ENCODE data around the gene RAD51B.

RAD51B gene

GRCh38 chr14:68373847-68374444, 554.4 kb downstream of the RAD51B start:
- DNase-seq: no peak

- no peak for DNase-seq
Measured at GRCh38 chr14:68374682-68375081, 555.1 kb downstream of the RAD51B start.

DNA sequence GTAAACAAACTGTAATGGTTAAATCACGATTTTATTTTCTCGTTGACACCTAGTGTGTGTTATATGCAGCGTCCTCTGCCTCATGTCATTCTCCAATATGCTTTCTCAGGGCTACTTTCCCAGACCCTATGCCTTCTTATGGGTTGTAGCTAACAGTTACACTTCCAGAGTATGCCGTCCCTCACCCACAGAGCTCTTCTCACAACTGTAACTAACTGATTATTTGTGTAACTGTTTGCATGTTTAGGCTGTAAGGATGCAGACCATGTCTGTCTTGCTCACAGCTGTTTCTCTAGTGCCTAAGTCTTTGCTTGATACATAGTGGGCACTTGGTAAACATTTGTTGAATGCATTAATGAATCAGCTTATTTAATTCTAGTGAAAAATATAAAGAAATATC, 555.8 kb downstream of the RAD51B start:
- DNase-seq: no peak

- DNase-seq: no peak
Measured at GRCh38 chr14:68376067-68376779, 556.6 kb downstream of the RAD51B start.

- no peak for DNase-seq
Measured at GRCh38 chr14:68377006-68377405, 557.4 kb downstream of the RAD51B start.

DNA sequence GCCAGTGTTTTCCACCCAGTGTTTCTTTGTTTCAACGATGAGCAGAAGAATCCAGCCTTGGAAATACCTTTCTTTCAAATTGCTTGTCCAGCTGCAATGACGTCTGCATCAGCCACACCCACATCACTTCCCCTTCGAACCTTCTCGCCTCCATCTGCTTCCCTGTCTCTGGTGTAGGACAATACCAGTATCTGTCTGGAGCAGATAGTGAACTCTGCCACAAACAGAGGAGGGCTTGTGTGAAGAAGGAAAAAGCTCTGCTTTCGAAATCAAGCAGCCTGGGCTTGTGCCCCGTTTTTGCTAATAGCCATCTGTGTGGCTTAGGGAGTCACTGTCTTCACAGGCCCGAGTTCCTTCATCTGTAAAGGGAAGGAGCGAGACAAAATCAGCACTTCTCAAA, 557.9 kb downstream of the RAD51B start:
- DNase-seq: no peak

GRCh38 chr14:68379510-68380328, 560.1 kb downstream of the RAD51B start:
- no peak for DNase-seq

GRCh38 chr14:68380329-68380741, 560.8 kb downstream of the RAD51B start:
- no peak for DNase-seq

DNA sequence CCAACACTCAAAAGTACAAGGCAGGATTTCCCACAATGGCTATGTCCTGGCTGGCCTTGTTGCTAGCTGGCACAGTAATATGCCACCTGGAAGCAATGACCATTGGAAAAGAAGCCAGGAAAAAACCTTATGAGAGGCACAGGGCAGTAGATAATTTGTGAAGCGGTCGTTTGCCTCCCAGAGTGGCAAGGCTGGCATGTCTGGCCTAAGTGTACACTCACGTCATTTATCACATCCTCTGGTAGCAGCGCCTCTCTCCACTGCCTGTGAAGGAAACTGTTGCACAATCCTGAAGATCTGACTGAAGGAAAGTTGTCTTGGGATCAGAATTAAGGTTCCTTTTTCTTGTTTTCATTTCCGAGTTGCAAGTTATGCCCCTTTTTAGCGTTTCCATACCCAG, 564.8 kb downstream of the RAD51B start:
- DNase-seq: no peak

DNA sequence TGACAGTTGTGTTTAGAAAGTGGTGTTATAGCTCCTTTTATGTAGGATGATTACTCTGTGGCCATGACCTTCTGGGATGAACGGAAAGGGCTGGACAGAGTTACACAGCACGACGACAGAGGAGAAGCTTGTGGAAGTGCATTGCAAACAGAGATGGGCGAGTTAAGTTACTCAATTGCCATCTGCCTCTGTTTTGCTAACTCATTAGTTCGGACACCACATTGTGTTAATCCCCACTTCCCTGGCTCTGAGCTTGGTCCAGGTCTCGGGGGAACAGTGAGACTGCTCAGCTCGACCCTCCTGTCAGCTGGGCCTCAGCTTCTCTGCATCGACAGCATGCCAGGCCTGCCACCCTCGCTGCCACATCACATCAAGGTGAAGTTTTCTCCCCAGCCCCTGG, 565.3 kb downstream of the RAD51B start:
- DNase-seq: peak in 1 of 2 experiments; percentile 46

DNA sequence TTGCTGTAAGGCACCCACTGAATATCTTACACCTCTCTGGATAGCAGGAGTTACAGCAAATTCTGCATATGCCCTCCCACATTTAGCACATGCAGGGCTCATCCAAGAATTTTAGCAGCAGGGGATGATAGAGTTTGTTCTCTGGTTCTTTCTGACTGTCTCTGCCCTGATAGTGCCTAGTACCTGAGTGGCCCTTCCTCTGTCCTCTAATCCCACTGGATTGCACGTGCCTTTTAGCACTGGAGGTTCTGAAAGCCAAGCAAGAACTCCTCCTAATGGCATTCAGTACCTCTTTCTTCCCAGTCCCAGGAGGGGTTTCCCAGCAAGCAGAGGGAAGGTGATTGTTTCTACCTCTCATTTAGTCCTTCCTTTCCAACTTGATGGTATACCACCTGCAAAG, 566.9 kb downstream of the RAD51B start:
- no peak for DNase-seq

DNA sequence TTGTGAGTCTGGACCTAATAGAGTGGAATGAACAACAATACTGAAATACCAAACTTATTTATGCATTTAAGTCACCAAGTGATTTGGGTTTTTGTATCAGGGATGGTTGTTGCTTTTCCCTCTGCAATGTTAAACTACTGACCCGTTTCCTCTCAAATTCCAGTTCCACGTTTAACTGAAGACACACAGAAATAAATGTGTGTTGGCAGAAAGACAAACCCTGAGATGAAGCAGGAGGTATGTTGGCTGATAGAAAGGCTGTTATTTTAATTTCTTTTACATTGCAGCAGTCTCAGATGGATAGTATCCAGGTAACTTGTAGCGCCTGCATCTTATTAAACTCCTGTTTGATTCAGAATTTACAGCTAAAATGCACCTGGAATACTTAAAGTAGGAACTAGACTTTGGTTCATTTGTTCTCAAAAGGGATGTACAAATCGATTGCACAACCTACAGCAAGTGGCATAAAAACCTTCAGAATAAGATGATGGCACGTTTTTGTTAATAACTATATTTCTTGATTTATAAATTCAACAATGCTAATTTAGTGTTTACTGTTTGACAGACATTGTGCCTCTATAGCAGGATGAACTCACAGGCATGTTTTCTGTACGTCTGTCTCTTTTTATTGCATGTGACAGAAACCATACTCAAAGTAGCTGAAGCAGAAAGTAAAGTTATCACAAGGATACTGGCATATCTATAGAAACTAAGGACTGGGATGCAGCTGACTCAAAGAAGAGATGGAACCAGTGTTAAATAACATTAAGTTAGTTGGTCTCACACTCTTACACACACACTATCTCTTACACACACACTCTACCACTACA, 567.6 kb downstream of the RAD51B start:
- DNase-seq: peak in 1 of 2 experiments; percentile 14

DNA sequence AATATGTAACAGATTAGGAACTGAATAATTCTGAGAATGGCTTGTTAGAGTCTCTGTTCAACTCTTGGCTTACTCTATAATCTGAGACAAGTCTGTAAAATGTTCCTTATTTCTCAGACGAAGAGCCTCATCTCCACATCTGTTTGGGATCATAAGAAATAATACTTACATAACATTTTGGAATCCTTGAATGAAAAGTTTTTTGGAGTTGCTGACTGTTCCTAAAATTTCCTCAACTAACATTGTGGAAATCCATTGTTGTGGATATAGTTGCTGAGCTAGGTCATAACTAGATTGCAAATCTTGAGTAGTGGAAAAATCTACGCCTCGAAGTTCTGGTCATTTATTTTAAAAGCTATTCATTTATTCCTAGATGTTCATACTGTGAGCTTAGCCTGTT, 570.4 kb downstream of the RAD51B start:
- DNase-seq: no peak

- DNase-seq: no peak
Measured at GRCh38 chr14:68390741-68391140, 571.2 kb downstream of the RAD51B start.

DNA sequence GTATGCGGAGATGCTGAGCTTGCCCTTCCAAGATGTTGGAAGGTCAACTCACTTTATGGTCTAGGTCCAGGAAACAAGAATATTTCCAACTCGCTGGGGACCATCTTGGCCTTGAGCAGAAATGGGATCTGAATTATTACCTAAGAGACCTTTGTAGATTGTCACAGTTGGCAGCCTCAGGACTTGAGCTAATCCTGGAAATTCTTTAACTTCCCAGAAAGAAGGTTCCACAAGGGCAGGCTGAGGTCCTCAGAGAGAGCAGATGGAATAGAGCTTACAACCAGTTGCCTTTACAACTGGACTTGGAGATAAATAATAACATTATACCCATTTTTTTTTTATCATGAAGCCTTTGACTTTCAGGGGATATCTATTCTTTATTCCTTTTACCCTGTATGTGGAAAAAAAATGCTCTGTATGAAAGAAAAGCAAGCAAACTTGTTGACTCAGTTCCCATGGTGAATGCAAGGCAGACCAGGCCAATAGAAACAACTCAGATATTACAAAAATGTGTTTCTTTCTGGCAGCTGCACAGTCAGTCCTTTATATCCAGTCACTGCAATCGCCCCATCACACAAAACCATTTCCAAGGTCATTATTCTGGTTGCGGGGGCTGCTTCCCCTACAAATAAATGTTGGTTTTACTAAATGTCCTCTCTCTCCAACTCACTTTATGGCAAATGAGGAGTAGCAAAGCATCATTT, 571.9 kb downstream of the RAD51B start:
- no peak for DNase-seq

DNA sequence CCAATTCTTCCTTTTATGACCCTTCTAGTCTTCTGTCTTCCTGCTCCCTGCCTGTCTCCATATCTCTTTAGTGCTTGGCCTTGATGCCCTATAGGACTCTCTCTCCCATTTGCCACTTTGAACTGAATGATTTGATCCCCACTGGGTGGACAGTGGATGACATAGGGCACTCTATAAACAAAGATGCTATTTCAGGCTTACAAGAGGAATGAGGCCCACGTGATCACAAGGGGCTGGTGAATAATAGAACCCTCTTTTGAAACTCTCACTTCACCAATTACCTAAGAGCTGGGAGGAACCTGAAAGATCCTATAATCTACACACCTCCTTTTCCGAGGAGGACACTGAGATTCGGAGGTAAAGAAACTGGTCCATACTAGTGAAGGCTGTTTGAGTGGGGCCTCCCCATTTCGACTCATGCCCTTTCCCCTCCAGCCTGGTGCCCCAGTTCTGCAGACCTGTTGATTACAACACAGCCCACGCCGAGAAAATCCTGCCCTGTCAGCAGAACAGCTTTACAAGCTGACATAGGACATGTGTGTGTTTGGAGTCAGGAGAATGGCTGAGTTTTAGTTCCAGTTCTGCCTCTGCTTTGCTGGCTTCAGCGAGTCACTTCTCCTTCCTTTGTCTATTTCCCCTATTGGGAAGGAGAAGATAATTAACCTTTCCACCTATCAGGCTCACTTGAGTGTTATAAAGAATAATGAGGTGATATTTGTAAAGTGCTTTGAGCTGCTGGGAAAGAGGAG, 573.0 kb downstream of the RAD51B start:
- DNase-seq: no peak

- no peak for DNase-seq
Measured at GRCh38 chr14:68393259-68393658, 573.7 kb downstream of the RAD51B start.

DNA sequence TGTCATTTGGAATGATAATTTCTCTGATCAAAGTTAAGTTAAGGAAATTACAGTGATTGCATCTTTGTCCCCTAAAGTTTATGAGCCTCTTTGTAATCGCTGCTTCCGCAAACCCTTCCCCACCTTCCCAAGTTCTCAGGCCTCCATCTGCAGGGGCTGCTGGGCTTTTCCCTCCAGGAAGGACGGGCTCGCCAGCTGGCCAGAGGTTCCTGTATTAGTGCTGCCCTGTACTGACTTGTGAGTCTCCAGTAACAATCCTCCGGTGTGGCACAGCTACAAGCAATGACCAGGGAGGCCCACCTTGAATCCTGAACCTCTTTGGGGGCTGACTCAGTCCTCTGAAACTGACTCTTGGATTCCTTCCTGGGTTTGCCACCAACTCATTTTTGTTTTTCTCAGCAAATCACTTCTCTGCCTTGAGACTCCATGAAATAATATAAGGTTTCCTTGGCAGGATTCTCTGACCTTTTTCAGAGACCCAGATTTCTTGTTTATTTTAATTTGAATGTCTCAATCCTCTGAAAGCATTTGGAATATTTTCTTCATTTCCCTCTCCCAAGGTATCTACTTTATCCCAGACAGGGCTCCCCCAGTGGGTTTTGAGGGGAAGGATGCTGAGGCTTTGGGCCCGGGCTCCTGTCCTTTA, 574.7 kb downstream of the RAD51B start:
- no peak for DNase-seq

DNA sequence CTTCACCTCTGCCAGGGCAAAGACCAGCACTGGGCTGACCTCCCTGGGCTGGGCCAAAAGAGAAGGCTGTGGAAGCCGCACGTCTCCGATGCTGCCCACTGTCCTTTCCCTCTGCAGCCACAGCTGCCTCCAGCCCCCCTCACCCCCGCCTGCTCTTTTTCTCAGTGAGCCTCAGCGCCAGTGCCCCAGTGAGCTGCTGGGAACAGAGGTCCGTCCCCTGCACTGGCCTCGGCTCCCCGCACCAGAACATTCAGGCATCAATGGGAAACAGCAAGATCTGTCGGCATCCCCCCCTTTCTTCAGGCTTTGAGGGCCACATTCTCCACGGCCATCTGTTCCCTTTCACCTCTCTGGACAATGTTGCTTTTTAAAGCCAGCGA, 575.2 kb downstream of the RAD51B start:
- DNase-seq: no peak

DNA sequence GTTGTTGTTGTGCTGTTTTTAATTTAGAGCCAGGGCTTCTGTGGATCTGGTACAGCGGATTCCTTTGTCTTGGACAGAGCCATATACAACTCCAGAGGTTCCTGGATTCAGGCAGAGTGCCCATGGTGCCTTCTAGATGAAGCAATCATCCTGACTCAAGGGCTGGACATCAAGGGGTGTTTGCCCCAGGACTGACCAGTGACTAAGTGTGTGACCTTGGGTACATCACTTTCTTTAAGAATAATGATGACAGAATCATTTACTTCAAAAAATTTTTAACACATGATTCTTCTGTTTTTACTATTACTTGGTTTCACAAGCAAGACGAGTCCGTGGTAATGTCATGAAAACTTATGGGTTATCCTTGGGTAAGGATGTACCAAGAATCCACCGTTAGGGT, 576.0 kb downstream of the RAD51B start:
- DNase-seq: no peak

DNA sequence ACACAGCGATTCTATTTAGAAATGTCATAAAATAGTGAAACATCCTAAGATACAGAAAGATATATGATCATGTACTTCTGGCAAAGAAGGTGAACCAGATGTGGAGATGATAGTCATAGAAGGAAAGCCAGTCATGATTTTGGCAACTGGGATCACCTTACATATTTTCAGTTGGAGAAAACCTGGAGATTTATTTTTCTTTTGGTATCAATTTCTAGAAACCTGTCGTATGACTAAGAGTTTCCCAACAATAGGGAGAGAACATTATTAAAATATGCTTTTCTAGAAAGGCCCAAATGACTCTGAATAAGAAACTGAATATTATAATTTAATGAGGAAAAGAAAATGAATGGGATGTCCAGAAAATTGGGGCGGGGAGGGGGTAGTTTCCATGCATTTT, 576.9 kb downstream of the RAD51B start:
- no peak for DNase-seq
